ENCODE measurements around the gene CELF4.

CELF4 gene

GRCh38 chr18:37334631-37335408 is 230.8 kb downstream of the CELF4 start:
- in situ Hi-C loops (cut with HindIII; ENCODE audit: low sequenced_read_pairs) = loop anchor here (25.0 kb wide), 1 partner anchor 398 kb away; no protein-coding TSS in a partner anchor

GRCh38 chr18:37332628-37333420 is 232.8 kb downstream of the CELF4 start:
- in situ Hi-C loops (cut with HindIII; ENCODE audit: low sequenced_read_pairs) = loop anchor here (25.0 kb wide), 1 partner anchor 396 kb away; no protein-coding TSS in a partner anchor

GRCh38 chr18:37332219-37332618 is 233.4 kb downstream of the CELF4 start:
- in situ Hi-C loops (cut with HindIII; ENCODE audit: low sequenced_read_pairs) = loop anchor here (25.0 kb wide), 1 partner anchor 395 kb away; no protein-coding TSS in a partner anchor

GRCh38 chr18:37330173-37330572 is 235.4 kb downstream of the CELF4 start:
- in situ Hi-C loops (cut with HindIII; ENCODE audit: low sequenced_read_pairs) = loop anchor here (25.0 kb wide), 1 partner anchor 393 kb away; no protein-coding TSS in a partner anchor

GRCh38 chr18:37328946-37329719 is 236.5 kb downstream of the CELF4 start:
- in situ Hi-C loops (cut with HindIII; ENCODE audit: low sequenced_read_pairs) = loop anchor here (25.0 kb wide), 1 partner anchor 392 kb away; no protein-coding TSS in a partner anchor

GRCh38 chr18:37327063-37327577 is 238.5 kb downstream of the CELF4 start:
- in situ Hi-C loops (cut with HindIII; ENCODE audit: low sequenced_read_pairs) = loop anchor here (25.0 kb wide), 1 partner anchor 390 kb away; no protein-coding TSS in a partner anchor

- in situ Hi-C loops (cut with HindIII; ENCODE audit: low sequenced_read_pairs) = no loop called here
These were observed 243.0 kb downstream of the CELF4 start for GRCh38 chr18:37322492-37323035.

GRCh38 chr18:37321582-37322491 is 243.8 kb downstream of the CELF4 start:
- in situ Hi-C loops (cut with HindIII; ENCODE audit: low sequenced_read_pairs) = no loop called here

GRCh38 chr18:37320317-37320716 is 245.3 kb downstream of the CELF4 start:
- in situ Hi-C loops (cut with HindIII; ENCODE audit: low sequenced_read_pairs) = no loop called here

- in situ Hi-C loops (cut with HindIII; ENCODE audit: low sequenced_read_pairs) = no loop called here
These were observed 246.9 kb downstream of the CELF4 start for GRCh38 chr18:37318360-37319355.

GRCh38 chr18:37317486-37317885 is 248.1 kb downstream of the CELF4 start:
- in situ Hi-C loops (cut with HindIII; ENCODE audit: low sequenced_read_pairs) = no loop called here

GRCh38 chr18:37316468-37316867 is 249.1 kb downstream of the CELF4 start:
- in situ Hi-C loops (cut with HindIII; ENCODE audit: low sequenced_read_pairs) = no loop called here

GRCh38 chr18:37315935-37316334 is 249.7 kb downstream of the CELF4 start:
- in situ Hi-C loops (cut with HindIII; ENCODE audit: low sequenced_read_pairs) = no loop called here

- in situ Hi-C loops (cut with HindIII; ENCODE audit: low sequenced_read_pairs) = no loop called here
These were observed 251.1 kb downstream of the CELF4 start for GRCh38 chr18:37314534-37314933.

GRCh38 chr18:37313624-37314023 is 252.0 kb downstream of the CELF4 start:
- in situ Hi-C loops (cut with HindIII; ENCODE audit: low sequenced_read_pairs) = no loop called here

GRCh38 chr18:37309861-37310260 is 255.7 kb downstream of the CELF4 start:
- in situ Hi-C loops (cut with HindIII; ENCODE audit: low sequenced_read_pairs) = no loop called here

- in situ Hi-C loops (cut with HindIII; ENCODE audit: low sequenced_read_pairs) = no loop called here
These were observed 256.5 kb downstream of the CELF4 start for GRCh38 chr18:37309059-37309458.

- in situ Hi-C loops (cut with HindIII; ENCODE audit: low sequenced_read_pairs) = no loop called here
These were observed 258.4 kb downstream of the CELF4 start for GRCh38 chr18:37307181-37307580.
